GM08714 (cell line): ENCODE data around the gene EFTUD2.

Experiments
- H3K4me3 ChIP-seq: fragments of 200-500 bp; sonication (Bioruptor generic); 2 replicates; pipeline ENCODE4 v1.5.1; 2014; ENCODE audit warnings: mild to moderate bottlenecking, low read length, inconsistent platforms
- ZNF274 ChIP-seq: IDR thresholded peaks from 2 replicates; pipeline ENCODE4 v1.6.1; 2012; ENCODE audit warnings: mild to moderate bottlenecking, low read depth, low read length

EFTUD2 gene

GRCh38 chr17:44899074-44899782, at the start of gene EFTUD2:
Gene EFTUD2, minus strand, starts transcription at chr17:44899445. Its CDS starts 4,924 bp downstream, at chr17:44894521.
- H3K4me3 ChIP-seq: peak within 1 kb of the TSS; percentile 74
- TF ChIP-seq ZNF274: no peak

GRCh38 chr17:44948315-44948795, 49.1 kb upstream of the EFTUD2 start:
- peak overlapping the region; percentile 65; the same call in 1 of the 2 replicates for H3K4me3 ChIP-seq
- no peak for TF ChIP-seq ZNF274

- TF ChIP-seq ZNF274: no peak
- peak within 1 kb of the TSS; percentile 77 for H3K4me3 ChIP-seq
Measured at GRCh38 chr17:44947461-44948314, 48.4 kb upstream of the EFTUD2 start, which contains the start of gene KIF18B. Gene KIF18B, minus strand, starts transcription at chr17:44947773. Its CDS starts 11,429 bp downstream, at chr17:44936344.

GRCh38 chr17:44945652-44946051, 46.4 kb upstream of the EFTUD2 start:
- peak overlapping the region; percentile 5; the same call in 1 of the 2 replicates for H3K4me3 ChIP-seq

- H3K4me3 ChIP-seq: no peak overlapping the region
- TF ChIP-seq ZNF274: no peak
Measured at GRCh38 chr17:44942456-44942855, 43.2 kb upstream of the EFTUD2 start.

- TF ChIP-seq ZNF274: no peak
- no peak overlapping the region for H3K4me3 ChIP-seq
Measured at GRCh38 chr17:44941712-44942331, 42.6 kb upstream of the EFTUD2 start.

- H3K4me3 ChIP-seq: no peak overlapping the region
- TF ChIP-seq ZNF274: no peak
Measured at GRCh38 chr17:44940768-44941167, 41.5 kb upstream of the EFTUD2 start.

- TF ChIP-seq ZNF274: no peak
Measured at GRCh38 chr17:44940317-44940716, 41.1 kb upstream of the EFTUD2 start.

GRCh38 chr17:44935116-44935515, 35.9 kb upstream of the EFTUD2 start:
- no peak overlapping the region for H3K4me3 ChIP-seq
- no peak for TF ChIP-seq ZNF274

More at GRCh38 chr17:44940317-44940716, 41.1 kb upstream of the EFTUD2 start:
- H3K4me3 ChIP-seq: no peak overlapping the region

- no peak for TF ChIP-seq ZNF274
- H3K4me3 ChIP-seq: no peak overlapping the region
Measured at GRCh38 chr17:44934745-44935105, 35.5 kb upstream of the EFTUD2 start.

GRCh38 chr17:44933824-44934744, 34.8 kb upstream of the EFTUD2 start:
- no peak for TF ChIP-seq ZNF274
- H3K4me3 ChIP-seq: no peak overlapping the region

- no peak overlapping the region for H3K4me3 ChIP-seq
- TF ChIP-seq ZNF274: no peak
Measured at GRCh38 chr17:44932787-44933097, 33.5 kb upstream of the EFTUD2 start.

- TF ChIP-seq ZNF274: no peak
- H3K4me3 ChIP-seq: no peak overlapping the region
Measured at GRCh38 chr17:44932096-44932786, 33.0 kb upstream of the EFTUD2 start.
